BLaER1 treated with 17β-estradiol and CSF1 and Interleukin-3, amounts not matched to agents 10 nM and 100 nM (cell line): Measurements from ENCODE around the gene FRMD8.
"Not testable (repeated sequence)": the region's sequence is repeated elsewhere in the genome, so short reads cannot be mapped to it uniquely, and the experiment has no call there.

Source experiments
- H3K27ac ChIP-seq, 11 experiments: shearing (Covaris generic); formaldehyde crosslinking; 2 replicates each; pipeline ENCODE4 v1.8.1; 2022
- H3K27me3 ChIP-seq, 11 experiments: shearing (Covaris generic); formaldehyde crosslinking; 2 replicates each; pipeline ENCODE4 v1.8.1; 2022
- H3K36me3 ChIP-seq, 11 experiments: shearing (Covaris generic); formaldehyde crosslinking; 2 replicates each; pipeline ENCODE4 v1.8.1; 2022
- H3K4me1 ChIP-seq, 10 experiments: shearing (Covaris generic); formaldehyde crosslinking; 2 replicates each; pipeline ENCODE4 v1.8.1; 2022
- H3K4me2 ChIP-seq, 11 experiments: shearing (Covaris generic); formaldehyde crosslinking; 2 replicates each; pipeline ENCODE4 v1.8.1; 2022
- H3K4me3 ChIP-seq, 10 experiments: shearing (Covaris generic); formaldehyde crosslinking; 2 replicates each; pipeline ENCODE4 v1.8.1; 2022
- H3K9ac ChIP-seq, 11 experiments: shearing (Covaris generic); formaldehyde crosslinking; 2 replicates each; pipeline ENCODE4 v1.8.1; 2022
- H3K9me3 ChIP-seq, 11 experiments: shearing (Covaris generic); formaldehyde crosslinking; replicated peaks in 1 of 11; 2 replicates each; pipeline ENCODE4 v1.8.1; 2022
- H4K20me1 ChIP-seq, 11 experiments: shearing (Covaris generic); formaldehyde crosslinking; 2 replicates each; pipeline ENCODE4 v1.8.1; 2022
- Cebpa-rat ChIP-seq, 11 experiments: shearing (Covaris generic); IDR thresholded peaks; 2 replicates each; pipeline ENCODE4 v1.8.1; 2022

FRMD8 gene

DNA sequence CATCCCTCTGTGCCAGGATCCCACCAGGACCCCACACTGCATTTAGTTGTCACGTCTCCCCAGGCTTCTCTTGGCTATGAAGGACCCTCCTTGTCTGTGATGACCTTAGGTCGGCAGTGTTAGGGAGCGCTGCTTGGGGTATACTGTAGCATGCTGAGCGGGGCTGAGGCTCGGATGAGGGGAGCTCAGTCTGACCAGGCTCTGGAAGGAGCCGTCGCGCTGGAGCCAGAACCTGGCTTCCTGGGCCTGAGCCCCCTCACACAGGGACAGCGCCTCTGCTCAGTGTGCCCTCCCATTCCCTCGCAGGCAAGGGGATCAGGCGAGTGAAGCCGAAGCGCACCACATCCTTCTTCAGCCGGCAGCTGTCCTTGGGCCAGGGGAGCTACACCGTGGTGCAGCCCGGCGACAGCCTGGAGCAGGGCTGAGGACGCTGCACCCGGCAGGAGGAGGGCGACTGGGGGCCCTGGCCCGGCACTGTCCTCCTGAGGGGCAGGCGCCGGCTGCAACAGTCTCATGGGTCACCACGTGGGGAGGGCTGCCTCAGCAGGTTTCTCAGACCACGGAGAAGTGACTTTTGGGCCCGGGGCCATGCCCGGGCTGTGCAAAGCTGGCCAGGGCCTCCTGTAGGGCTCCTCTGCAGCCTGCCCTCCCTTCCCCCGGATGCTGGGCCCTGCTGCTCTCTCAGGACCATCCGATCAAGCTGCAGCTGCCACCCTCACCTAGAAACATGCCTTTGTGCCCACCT, 24.7 kb downstream of the FRMD8 start:
- H3K4me1 ChIP-seq, result peaks cover 48 to 85% (median 75%) of the 10 kb centered on the region in 10 experiments
- peak overlapping the region; percentile 5 to 81 (median 72); a peak in 18 of 22 replicates for H3K4me2 ChIP-seq
- H3K27ac ChIP-seq, result peak overlapping the region in 6 of 11 experiments; percentile 12 to 71 (median 66); a peak in 10 of 22 replicates
- no peak for TF ChIP-seq Cebpa-rat (IDR thresholded peaks at IDR 0.05)
- H4K20me1 ChIP-seq, result peaks cover 0 to 63% (median 0%) of the 10 kb centered on the region in 11 experiments; a peak in 7 of 22 replicates
- H3K9me3 ChIP-seq, result no peaks in the 10 kb centered on the region
- no peaks in the 10 kb centered on the region for H3K27me3 ChIP-seq
- H3K36me3 ChIP-seq, result peaks cover 55 to 75% (median 68%) of the 10 kb centered on the region in 11 experiments
- peak overlapping the region in 10 of 11 experiments; percentile 19 to 69 (median 56); a peak in 13 of 22 replicates for H3K9ac ChIP-seq
- H3K4me3 ChIP-seq, result no peak overlapping the region

GRCh38 chr11:65411681-65412070, 25.2 kb downstream of the FRMD8 start:
- H3K27ac ChIP-seq, result peak overlapping the region in 8 of 11 experiments; percentile 30 to 71 (median 64); a peak in 13 of 22 replicates
- no peaks in the 10 kb centered on the region for H3K27me3 ChIP-seq
- peaks cover 49 to 70% (median 62%) of the 10 kb centered on the region in 11 experiments for H3K36me3 ChIP-seq
- no peak for TF ChIP-seq Cebpa-rat (IDR thresholded peaks at IDR 0.05)
- peak overlapping the region; percentile 18 to 69 (median 54); a peak in 17 of 22 replicates for H3K9ac ChIP-seq
- peaks cover 0 to 63% (median 0%) of the 10 kb centered on the region in 11 experiments; a peak in 7 of 22 replicates for H4K20me1 ChIP-seq
- H3K9me3 ChIP-seq, result no peaks in the 10 kb centered on the region
- H3K4me3 ChIP-seq, result no peak overlapping the region
- H3K4me2 ChIP-seq, result peak overlapping the region; percentile 5 to 81 (median 72); a peak in 18 of 22 replicates
- H3K4me1 ChIP-seq, result peaks cover 52 to 88% (median 79%) of the 10 kb centered on the region in 10 experiments

- Histone ChIP-seq H3K27ac (peak overlapping the region in 8 of 11 experiments; percentile 30 to 71 (median 64); a peak in 16 of 22 replicates), H3K36me3 (peaks cover 41 to 62% (median 55%) of the 10 kb centered on the region in 11 experiments), H3K4me3 (no peak overlapping the region), H3K4me2 (peak overlapping the region; percentile 5 to 81 (median 72); a peak in 19 of 22 replicates), H3K4me1 (peaks cover 55 to 88% (median 79%) of the 10 kb centered on the region in 10 experiments), H3K27me3 (no peaks in the 10 kb centered on the region), H3K9me3 (no peaks in the 10 kb centered on the region), H3K9ac (peak overlapping the region; percentile 18 to 69 (median 54); a peak in 20 of 22 replicates), H4K20me1 (peaks cover 0 to 63% (median 0%) of the 10 kb centered on the region in 11 experiments; a peak in 7 of 22 replicates)
- no peak for TF ChIP-seq Cebpa-rat (IDR thresholded peaks at IDR 0.05)
Observed at GRCh38 chr11:65412271-65413076, 26.0 kb downstream of the FRMD8 start.

DNA sequence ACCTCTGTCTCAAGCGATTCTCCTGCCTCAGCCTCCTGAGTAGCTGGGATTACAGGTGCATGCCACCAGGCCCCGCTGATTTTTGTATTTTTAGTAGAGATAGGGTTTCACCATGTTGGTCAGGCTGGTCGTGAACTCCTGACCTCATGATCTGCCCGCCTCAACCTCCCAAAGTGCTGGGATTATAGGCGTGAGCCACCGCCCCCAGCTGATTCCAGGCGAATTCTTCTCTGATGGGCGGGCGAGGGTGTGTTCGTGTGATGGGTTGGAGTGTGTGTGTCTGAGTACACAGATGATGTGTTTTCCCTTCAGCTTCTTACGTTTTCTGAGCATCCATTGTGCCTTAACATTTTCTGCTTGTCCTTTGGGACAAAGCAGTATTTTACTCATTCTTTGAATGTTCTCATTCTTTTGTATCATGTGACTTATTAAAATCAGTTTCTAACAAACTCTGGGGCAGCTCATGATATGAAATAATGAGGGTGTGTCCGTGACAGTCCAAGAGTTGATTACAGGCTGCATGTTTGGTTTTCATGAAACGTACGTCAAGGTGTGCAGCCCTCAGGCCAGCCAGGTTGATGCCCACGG, 26.7 kb downstream of the FRMD8 start:
- peak overlapping the region in 5 of 11 experiments; percentile 70 to 81 (median 74); a peak in 8 of 22 replicates for H3K4me2 ChIP-seq
- not testable (repeated sequence) for H3K4me3 ChIP-seq, H3K9me3 ChIP-seq, H3K27me3 ChIP-seq
- H4K20me1 ChIP-seq, result peaks cover 0 to 62% (median 0%) of the 10 kb centered on the region in 11 experiments; a peak in 7 of 22 replicates
- peaks cover 41 to 60% (median 55%) of the 10 kb centered on the region in 11 experiments for H3K36me3 ChIP-seq
- H3K9ac ChIP-seq, result peak overlapping the region in 4 of 11 experiments; percentile 11 to 65 (median 54); a peak in 7 of 22 replicates
- H3K27ac ChIP-seq, result peak overlapping the region in 5 of 11 experiments; percentile 8 to 71 (median 65); a peak in 2 of 22 replicates
- H3K4me1 ChIP-seq, result peaks cover 56 to 90% (median 81%) of the 10 kb centered on the region in 10 experiments

- Histone ChIP-seq H3K9me3 (no peaks in the 10 kb centered on the region), H3K27me3 (no peaks in the 10 kb centered on the region), H3K4me2 (peak overlapping the region; percentile 84 to 99 (median 98); a peak in 21 of 22 replicates), H3K9ac (peak overlapping the region in 9 of 11 experiments; percentile 99 to 100 (median 100); a peak in 16 of 22 replicates), H3K36me3 (peaks cover 23 to 43% (median 38%) of the 10 kb centered on the region in 11 experiments), H4K20me1 (peaks cover 0 to 49% (median 0%) of the 10 kb centered on the region in 11 experiments; a peak in 7 of 22 replicates), H3K4me3 (no peak overlapping the region), H3K4me1 (peaks cover 52 to 90% (median 79%) of the 10 kb centered on the region in 10 experiments), H3K27ac (peak overlapping the region in 6 of 11 experiments; percentile 11 to 100 (median 96); a peak in 10 of 22 replicates)
- TF ChIP-seq Cebpa-rat (IDR thresholded peaks at IDR 0.05), result no peak
Observed at GRCh38 chr11:65414776-65415498, 28.5 kb downstream of the FRMD8 start.

- H3K27ac ChIP-seq, result peak overlapping the region in 10 of 11 experiments; percentile 94 to 100 (median 99); a peak in 19 of 22 replicates
- H3K4me3 ChIP-seq, result peak overlapping the region in 9 of 10 experiments; percentile 50 to 93 (median 66); a peak in 16 of 20 replicates
- H3K27me3 ChIP-seq, result no peaks in the 10 kb centered on the region
- peaks cover 58 to 97% (median 84%) of the 10 kb centered on the region in 10 experiments for H3K4me1 ChIP-seq
- TF ChIP-seq Cebpa-rat (IDR thresholded peaks at IDR 0.05), result no peak
- H4K20me1 ChIP-seq, result peaks cover 0 to 49% (median 0%) of the 10 kb centered on the region in 11 experiments; a peak in 7 of 22 replicates
- H3K9ac ChIP-seq, result peak overlapping the region; percentile 98 to 100 (median 100)
- no peaks in the 10 kb centered on the region for H3K9me3 ChIP-seq
- H3K4me2 ChIP-seq, result peak overlapping the region; percentile 84 to 99 (median 98)
- H3K36me3 ChIP-seq, result peaks cover 19 to 37% (median 35%) of the 10 kb centered on the region in 11 experiments
Observed at GRCh38 chr11:65415499-65416340, 29.3 kb downstream of the FRMD8 start.

DNA sequence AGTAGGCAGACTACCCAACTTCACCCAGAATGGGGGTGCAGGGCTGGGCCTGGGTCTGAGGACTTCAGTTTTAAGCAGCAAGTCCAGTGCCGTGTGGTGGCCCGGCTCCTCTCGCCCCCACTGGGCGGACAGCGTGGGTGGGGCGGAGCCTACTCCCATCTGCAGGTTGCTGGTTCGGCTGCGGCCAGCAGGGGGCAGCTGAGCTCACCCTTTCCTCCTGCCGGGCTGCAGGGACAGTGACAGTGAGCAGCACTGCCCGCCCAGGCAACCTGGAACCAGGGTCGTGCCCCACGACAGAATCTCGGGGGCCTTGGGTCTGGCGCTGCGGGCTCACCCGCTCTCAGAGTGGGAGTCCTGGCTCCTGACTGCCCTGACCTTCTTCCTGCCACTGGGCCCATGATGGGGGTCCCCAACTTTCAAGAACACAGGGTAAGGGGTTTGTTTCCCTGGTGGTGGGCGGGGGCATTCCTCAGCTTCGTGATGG, 29.9 kb downstream of the FRMD8 start:
- Histone ChIP-seq H3K36me3 (peaks cover 12 to 30% (median 28%) of the 10 kb centered on the region in 11 experiments), H3K4me1 (peaks cover 54 to 95% (median 83%) of the 10 kb centered on the region in 10 experiments), H4K20me1 (peaks cover 0 to 42% (median 0%) of the 10 kb centered on the region in 11 experiments; a peak in 6 of 22 replicates), H3K9ac (peak overlapping the region; percentile 98 to 100 (median 100)), H3K27me3 (no peaks in the 10 kb centered on the region), H3K27ac (peak overlapping the region; percentile 94 to 100 (median 99)), H3K4me3 (peak overlapping the region; percentile 50 to 93 (median 66)), H3K4me2 (peak overlapping the region; percentile 84 to 99 (median 98)), H3K9me3 (no peaks in the 10 kb centered on the region)
- no peak for TF ChIP-seq Cebpa-rat (IDR thresholded peaks at IDR 0.05)
